GM19372 (cell line): Measurements from ENCODE around the gene STK32A.

ENCODE experiments used
- ATAC-seq: cut with Tn5 transposase; IDR thresholded peaks from one replicate; pipeline ENCODE4 v1.9.1; 2021; ENCODE audit warnings: mild to moderate bottlenecking, low read depth, moderate library complexity; ENCODE audit not compliant: unreplicated experiment

STK32A gene

DNA sequence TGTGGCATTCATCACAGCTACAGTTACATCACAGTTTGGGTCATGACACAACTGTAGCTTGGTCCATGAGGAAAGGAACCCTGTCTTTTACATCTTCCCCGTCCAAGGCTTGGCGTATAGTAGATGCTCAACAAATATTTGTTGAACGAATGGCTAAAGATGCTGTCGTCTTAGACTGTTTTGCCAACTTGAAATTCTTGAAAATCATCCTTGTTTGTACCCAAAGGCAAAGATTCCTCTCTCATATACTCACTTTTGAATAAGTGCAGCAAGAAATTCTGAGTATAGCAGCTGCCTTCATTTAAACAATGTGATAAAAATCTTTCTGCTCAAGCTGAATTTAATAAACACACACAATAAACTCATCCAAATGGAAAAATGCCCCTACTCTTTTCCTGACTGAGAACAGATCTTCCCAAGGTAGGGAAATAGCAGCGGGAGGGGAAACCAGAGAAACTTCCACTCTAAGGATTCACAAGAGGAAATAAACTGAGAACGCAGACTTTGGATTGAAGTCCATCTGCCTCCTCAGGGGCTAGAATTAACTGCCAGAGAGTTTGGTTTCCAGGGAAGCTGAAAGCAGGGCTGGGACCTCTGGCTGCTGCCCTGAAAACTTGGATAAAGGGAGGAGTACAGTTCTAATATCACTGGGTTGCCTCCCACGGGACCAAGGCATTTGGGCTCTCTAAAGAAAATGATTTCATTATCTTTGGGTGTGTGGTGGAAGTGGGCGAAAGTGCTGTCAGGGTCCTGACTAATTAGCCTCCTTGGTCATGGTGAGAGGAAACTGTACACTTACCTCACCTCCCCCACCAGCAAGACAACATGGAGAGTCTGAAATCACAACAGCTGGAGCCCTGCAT, 175.9 kb downstream of the STK32A start:
- ATAC-seq, result no peak

DNA sequence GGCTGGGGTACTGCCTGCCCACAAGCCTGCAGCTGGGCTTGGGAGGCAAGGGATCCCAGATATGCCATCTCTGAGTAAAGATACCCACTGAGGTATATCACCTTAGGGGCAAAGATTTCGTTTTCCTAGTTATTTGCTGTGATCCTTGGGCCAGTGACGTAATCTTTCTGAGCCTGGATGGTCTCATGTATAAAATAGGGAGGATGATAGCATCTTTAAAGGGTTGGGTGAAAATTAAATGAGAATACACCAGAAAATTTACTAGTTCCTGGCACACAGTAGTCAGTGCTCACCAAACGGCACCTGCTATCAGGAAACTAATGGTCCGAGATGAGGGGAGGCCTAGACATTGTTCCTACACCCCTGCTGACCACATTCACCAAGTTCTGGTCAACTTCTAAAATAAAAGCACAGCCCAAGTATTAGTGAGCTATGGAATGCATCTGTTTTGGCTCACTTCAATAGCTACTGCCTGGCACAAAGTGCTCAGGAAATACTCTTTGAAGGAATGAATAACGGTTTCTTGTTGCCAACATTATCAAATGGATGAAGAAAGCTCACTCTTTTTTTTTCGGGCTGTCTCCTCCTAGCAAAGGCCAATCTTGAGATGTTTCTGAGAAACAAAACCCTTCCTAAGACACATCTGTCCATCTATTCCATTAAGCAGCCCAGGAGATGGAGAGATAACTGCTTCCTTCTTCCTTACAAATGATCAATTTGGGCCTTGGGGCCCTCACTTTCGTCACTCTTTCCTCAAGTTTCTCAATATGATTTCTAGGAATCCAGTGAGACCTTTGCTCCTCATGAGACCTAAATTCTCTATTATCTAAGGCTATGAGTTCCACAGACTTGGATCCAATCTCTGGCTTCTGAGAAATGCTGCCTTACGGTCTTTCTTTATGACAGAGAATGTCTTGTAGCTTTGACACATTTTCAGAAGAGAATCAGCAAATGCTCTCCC, 176.8 kb downstream of the STK32A start:
- no peak for ATAC-seq

DNA sequence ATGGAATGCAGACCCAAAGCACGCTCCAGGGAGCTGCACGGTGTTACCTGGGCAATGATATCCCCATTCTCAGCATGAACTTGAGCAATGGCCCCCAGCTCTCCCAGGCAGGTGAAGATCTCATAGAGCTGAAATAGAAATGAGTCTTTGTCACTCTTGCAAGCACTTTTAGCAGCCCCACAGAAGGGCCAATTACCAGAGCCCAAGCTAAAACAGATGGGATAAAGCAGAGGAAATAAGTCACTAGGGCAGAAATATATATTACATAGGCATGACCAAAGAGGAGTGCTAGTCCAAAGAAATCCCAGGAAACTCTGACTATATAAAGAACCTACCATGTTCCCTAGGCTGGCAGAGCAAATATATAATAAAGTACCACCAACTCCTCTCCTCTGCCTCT, 177.7 kb downstream of the STK32A start:
- no peak for ATAC-seq

DNA sequence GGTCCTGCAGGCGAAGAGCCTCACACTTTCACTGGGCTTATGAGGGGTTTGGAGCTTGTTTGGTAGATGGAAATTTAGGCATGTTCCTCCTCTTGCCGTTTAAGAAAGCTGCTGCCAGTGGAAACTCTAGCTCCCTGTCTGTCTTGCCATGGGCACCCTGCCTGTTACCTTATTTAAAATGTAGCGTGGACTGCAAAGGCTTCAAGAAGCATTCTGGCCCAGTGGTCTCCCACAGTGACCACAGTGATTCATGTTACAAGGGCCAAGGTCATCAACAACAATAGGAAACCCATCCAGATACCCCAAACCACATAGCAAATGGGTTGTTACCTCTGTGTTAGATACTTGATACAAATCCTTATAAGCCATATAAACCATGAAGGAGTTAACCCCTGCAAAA, 178.4 kb downstream of the STK32A start:
- ATAC-seq, result no peak

DNA sequence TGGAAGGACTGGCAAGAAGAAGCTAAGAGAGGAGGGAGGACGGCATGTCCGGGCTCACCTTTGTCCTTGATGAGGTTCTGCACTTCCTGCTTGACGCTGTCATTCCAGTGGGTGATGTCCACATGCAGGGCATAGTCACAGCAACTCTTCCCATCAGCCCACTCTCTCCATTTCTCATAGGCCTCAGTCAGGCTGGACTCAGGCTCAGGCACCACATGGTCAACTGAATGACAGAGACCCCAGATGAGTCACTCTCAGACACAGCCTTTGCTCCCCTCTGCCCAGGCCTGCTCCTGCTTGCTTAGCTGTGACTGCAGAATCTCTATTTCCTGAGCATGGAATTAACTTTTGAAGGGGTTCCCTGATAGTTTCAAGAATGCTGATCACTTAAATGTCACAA, 180.8 kb downstream of the STK32A start:
- ATAC-seq, result no peak

DNA sequence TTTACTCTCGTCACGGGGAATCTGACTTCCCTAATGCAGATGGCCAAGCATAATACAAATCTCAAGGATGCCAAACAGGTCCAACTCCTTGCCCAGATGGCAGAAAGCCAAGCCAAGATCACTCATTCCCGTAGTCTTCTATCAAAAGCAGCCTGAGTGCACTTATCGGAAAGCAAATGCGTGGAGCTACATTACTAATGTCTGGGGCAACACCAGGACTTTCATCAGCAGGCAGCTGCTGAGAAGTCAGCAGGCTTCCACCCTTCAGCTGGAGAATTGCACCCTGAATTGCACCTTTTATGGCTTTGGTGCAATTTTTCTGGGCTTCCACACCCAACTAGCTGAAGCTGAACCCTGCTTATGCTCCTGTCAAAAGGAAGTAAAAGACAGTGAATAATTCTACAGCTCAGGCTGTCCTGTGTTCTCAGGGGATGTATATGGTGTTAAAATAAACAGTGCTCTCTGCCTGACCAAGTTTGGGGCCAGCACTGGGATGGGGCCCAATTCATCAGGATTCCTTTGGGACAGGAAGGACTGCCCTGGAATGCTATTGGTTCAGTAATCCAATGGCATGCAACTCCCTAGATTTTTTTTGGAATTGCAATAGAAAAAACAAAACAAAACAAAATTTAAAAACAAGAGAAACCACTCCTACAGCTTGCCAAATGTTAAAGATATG, 182.4 kb downstream of the STK32A start:
- no peak for ATAC-seq

DNA sequence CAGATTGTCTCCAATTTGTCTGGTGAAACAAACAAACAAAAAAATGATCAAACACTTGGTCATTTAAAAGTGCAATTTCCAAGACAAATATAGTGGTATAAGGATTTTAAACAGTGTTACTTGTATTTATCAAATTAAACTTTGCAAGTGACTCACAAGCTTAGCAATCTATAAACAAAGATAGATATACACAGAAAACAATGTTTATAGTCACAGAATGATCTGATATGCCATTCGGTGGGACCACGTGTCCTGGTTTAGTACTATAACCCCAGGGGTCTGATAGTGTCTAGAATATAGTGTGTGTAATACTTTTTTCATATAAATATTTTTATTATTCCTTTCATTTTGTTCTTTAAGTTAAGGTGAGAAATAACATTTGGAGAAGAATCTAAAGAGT, 183.8 kb downstream of the STK32A start:
- ATAC-seq, result no peak

DNA sequence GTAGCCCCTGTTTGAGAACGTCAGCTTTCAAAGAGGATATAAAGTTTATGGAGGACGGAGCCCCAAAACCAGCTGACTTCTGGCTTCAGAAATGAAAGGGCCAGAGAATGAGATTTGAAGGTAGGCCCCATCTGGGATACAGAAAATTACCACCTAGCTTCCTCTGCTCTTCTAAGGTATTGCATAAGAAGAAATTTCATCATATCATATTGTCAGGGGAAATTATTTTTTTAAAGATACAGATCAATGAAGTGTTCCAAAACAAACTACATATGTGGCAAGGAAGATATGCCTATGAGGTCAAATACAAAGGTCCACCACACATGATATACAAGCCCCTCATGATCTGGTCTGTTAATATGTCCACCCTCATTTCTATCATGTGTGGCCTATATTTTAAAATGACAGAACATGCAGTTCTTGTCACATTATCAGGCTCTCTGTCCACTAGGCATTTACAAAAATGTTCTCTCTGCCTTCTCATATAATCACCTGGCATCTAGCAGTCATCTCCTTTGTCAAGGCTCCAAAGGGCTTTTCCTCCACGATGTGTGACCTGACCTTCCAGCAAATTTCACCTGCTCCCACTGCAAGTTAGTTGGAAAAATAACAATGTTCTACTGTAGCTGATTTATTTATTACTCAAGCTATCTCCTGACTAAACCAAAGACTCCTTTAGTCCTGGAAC, 192.0 kb downstream of the STK32A start:
- no peak for ATAC-seq

DNA sequence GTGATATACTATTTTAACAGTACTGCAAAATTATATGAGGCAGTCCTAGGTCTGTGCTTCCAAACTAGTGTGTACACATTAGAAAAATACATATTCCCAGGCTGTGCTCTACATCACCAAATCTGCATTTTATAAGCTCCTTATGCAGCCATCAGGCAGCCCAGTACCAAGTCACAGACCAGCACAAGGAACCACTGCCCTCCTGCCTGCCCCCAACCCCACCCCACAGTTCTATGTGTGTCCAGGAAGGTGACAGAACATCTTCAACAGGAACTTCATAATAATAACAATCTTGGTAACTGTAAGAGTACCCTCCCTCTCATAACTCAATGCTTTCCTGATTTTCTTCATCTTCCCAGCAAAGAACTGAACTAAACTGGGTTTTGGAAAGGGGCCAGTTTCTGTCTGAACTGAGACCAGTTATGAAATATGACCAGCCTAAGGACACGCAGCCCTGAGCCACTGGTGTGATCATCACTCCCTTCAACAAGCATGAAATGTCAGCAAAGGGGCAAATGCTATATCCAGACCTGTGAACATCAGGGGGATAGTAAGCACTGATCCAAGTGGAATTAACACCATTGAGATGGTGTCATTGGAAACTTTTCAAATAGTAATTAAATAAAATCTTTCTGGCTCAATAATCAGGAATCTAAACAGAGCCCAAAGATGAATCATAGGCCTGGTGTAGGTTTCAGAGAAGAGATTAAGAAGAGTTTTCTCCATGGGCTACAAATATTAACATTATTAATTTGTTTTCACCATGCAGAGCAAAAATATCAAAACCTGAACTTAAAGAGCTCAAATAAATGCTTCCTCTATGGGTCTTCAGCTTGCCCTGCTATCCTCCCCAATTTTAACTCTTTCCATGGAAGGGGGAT, 192.9 kb downstream of the STK32A start:
- no peak for ATAC-seq

DNA sequence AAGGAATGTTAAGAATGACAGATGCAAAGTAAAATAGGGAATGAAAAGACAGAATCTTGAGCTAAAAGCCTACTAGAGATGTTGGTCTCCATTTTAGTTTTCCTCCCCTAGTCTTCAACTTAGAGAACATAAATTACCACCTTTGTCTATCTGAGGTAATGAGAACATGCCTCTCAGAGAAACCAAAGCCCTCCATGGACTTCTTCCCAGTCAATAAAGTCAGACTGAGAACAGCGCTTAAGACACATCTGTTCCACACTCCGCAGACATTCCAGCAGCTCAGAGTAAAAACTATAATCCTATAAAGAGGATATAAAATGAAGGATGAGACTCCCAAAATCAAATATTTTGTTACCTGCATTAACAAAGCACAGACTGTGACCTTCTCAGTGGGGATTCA, 195.8 kb downstream of the STK32A start:
- no peak for ATAC-seq

DNA sequence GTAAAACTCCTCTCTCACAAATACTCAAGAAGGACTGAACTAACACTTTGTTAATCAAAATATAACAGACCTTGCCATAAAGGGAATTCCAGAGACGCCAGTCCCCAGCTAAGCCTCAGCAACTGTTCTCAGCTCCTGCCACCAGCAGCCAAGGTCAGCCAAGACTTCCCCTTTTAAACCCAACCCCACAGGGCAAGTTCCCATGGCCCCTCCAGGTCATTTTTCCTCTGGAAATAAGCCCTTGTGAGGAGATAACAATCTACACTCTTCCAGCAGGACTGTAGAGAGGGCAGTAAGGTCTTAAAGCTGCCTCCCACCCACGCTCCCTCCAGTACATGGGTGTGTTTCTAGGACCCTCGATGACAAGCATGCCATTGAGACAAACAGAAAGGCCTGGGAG, 196.8 kb downstream of the STK32A start:
- ATAC-seq, result no peak

DNA sequence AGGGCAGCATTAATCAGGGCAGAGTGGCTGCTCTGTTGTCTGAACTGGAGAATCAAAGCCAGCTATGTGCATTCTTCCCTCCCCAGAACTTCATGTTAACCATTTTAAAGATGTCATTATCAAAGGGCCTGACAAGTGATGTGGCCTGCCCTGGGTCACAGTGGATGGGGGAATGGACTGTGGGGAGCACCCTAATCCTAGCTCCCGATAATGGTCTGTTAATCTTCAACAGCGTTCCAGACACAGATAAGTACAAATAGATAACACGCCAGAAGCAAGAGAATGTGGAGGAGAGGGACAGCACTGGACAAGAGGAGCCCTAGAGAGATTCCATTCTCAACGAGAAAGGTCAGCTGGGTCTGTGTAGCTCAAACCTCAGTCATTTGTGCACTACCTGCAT, 197.5 kb downstream of the STK32A start:
- ATAC-seq, result no peak

DNA sequence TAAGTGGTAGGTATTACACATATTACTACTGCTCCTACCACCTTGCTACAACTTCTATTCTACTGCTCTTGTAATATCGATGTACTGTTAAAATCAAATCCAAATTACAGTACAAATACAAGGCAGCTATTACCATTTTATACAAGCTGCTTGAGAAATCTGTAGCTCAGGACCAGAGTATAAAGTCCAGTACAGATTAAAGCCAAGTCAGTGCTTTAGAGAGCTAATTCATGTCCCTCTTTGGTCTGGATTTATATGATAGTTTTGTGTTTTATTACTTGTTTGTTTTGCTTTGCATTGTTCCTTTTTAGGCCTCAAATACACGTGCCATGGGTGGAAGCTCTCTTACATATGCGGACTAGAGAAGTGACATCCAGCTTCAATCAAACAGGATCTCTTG, 199.2 kb downstream of the STK32A start:
- ATAC-seq, result no peak

DNA sequence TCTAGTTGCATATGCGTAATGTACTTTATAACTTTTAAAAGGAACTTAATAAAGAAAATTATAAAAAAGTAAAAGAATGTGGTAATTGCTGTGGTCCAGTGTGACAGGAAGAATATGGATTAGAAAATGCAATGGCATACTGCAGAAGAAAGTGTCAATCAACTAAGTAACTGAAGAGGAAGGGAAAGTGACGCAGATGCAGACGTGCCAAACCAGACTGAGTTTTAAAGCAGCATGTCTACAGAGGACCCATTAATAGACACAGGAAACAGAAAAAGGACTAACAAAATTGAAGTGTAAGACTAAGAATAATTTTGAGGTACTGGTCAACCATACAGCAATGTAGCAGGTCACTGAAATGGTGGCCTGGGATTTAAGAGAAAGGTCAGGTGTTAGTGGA, 201.8 kb downstream of the STK32A start:
- ATAC-seq, result no peak

DNA sequence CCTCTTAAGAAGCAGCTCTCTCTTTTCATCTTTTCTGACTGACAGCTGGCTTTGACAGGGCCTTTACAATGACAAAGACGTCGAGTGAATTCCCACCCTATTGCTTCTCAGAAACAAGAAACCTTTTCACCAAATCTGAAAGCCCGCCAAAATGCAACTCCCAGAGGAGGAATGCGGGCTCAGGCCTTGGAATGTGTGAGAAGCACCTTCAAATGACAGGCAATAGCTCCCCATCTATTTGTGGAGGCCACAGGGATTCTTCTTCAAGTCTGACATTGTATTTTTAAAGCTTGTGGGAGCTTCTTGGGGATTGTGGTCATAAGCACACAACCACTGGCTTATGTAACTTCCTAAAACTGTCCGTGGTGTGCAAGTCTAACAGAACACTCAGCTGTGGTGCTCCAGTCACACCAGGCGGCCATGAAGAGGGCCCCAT, 202.4 kb downstream of the STK32A start:
- no peak for ATAC-seq
